ENCODE measurements around the gene TPH2.

GRCh38 chr12:72033991-72034390 is 95.3 kb downstream of the TPH2 start:
- no peak for TF ChIP-seq YY1 (IDR thresholded peaks at IDR 0.05; ENCODE audit: insufficient read depth, insufficient read length)
- TF ChIP-seq SUZ12 (IDR thresholded peaks at IDR 0.05; ENCODE audit: extremely low read depth, insufficient read depth, insufficient read length), result no peak
- TF ChIP-seq ZNF274 (IDR thresholded peaks at IDR 0.05; ENCODE audit: low read depth, low read length), result no peak
